Measurements from ENCODE around the gene BTBD18.

The BTBD18 gene, protein sequence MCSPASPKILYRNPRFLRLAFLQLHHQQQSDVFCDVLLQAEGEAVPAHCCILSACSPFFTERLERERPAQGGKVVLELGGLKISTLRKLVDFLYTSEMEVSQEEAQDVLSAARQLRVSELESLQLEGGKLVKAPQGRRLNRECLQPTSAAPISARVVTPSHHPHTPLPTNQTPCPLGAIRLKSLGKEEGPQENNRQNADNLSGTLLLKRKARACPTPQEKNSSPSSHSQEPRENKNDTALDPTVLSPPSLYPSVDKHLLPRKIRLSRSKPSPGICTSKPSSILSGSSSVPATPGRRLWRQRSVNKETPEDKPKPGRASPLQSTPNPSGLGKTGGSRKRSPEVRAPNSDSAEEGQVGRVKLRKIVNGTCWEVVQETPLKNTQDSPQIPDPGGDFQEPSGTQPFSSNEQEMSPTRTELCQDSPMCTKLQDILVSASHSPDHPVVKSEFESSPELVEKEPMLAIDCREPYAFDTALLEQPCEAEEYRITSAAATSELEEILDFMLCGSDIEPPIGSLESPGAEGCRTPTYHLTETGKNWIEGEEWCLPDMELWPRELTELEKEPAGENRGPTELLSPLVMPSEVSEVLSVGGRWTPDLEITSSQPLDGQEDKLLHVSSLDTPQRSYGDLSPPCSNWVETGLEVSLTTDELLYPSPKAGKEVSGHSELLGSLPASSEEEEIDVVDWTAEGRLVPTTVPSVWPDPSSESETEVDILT

DNA sequence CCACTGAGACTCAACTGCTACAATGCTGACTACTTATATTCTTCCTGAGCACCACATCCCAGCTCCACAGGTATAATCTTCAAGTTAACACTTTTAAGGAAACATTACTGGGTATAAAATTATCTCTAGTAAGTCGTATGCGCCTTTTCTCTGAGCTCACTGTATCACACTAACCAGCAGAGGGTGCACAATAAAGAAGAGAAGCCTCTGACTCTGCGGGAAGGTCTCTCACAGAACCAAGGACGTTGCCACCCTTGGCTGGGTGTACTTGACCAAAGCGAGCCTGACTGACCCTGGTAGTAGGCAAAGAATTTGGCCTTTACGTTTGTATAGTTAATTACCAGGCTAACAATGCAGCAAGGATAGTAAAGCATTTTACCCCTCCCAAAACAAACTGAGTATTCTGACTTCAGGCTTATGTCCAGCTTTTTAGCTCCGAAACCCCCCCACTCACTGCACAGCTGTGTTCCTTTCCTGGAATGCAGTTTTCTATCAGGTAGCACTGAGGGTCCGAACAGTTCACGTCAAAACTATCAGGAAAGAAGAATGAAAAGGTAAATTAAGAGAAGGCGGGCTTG is at the start of gene BTBD18:
Gene BTBD18, minus strand, starts transcription at position 144 of the 578 bp plus-strand sequence. CDS start 631 bp downstream, outside the sequence.
- no peak for DNase-seq

- no peak for DNase-seq
Measured at GRCh38 chr11:57801183-57801485, 49.5 kb upstream of the BTBD18 start.

DNA sequence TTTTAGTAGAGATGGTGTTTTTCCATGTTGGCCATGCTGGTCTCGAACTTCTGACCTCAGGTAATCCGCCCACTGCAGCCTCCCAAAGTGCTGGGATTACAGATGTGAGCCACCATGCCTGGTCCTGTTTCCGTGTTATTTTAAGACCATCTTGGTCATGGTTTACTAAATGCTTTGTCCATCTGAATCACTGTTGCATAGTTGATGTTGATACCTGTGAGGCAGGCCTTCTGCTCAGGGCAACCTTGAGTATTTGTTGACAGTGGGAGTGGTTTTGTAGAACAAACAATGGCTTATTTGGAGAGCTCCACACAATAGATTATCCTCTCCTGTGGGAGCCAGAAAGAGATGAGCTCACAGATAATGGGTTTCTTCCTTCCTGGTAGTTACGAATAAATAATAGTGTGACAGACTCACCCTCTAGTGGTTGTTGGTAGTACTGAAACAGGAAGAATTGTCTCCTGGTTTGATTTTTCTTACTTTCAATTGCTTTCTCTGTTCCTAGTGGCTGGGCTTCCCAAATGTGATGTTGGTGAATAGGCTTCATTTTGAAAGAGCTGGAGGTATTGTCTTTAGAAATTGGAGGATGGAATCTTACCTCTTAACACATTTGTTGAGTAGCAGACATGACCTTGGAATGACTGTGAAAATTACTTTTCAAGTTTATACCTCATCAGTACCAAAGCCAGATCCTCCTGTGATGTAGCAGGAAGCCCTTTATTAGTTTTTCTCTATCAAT is 49.0 kb upstream of the BTBD18 start:
- no peak for DNase-seq

GRCh38 chr11:57798905-57799559 is 47.4 kb upstream of the BTBD18 start:
- no peak for DNase-seq

- no peak for DNase-seq
Measured at GRCh38 chr11:57793351-57794115, 41.9 kb upstream of the BTBD18 start.

DNA sequence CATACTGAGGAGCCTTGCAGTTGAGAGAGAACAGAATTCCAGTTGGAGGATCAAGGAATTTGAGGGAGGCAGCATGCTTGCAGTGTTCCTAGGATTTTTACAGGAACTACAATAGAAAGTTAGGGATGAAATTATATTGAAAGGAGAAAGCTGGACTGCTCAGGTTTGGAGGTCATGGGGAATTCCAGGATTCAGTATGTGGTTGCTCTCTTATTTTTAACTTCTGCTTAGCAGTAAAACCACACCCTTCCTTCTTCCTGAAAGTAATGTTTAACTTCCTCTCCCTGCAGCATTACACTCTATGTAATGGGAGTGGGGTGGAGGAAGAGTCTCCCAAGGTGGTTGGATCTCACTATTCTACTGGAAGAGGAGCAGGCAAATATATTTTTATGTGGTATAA is 41.3 kb upstream of the BTBD18 start:
- DNase-seq: no peak

GRCh38 chr11:57792060-57792541 is 40.5 kb upstream of the BTBD18 start:
- no peak for DNase-seq

- no peak for DNase-seq
Measured at GRCh38 chr11:57791321-57792059, 39.9 kb upstream of the BTBD18 start.

DNA sequence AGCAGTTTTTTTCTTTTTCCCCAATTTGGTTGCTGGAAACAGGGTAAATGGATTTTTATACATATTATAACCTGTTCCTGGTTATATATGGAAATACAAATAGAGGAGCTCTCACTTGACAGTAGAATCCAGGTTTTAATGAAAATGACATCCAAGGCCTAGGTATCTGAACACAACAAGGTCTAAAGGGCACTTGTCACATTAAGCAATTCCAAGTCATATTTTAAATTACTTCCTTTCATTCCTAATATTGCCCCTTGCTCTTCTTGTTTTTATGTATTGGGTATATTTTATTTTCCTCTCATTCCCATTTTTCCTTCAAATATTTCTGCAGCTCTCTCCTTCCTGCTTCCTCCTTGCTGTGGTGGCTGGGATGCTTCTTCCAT is 37.1 kb upstream of the BTBD18 start:
- DNase-seq: no peak

DNA sequence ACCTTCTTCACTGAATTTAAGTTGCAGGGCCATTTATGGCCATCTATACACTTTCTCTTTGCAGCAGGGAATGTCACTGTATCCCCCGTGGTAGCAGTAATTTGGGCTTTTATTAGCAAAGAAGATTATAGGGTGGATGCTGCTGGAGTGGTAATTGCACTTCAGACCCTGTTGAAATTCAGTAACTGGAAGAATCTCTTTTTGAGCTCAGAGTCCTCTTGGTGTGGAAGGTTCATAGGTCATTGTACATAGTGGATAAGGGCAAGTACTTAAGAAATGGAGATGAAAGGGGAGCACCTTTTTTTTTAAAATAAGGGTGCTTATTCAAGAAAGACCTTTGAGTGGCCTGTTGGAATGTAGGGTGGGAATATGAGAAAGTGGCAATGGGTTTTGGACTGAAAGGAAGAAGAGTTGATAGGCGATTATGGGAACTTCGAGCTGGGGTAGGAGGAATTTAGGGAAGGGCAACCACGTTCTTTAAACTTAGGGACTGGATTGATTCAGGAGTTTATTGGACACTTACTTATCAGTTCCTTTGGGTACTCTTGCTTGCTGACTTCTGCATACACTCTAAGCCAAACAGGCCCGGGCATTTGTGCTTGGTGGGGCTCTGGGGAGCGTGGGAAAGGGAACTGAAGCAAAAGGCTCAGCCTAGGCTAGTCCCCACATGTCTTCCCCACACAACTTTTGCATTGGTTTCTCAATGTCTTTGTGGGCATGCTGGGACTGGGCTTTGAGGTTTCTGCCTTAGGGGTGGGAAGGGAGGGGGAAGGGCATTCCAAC is 36.5 kb upstream of the BTBD18 start:
- DNase-seq: no peak

DNA sequence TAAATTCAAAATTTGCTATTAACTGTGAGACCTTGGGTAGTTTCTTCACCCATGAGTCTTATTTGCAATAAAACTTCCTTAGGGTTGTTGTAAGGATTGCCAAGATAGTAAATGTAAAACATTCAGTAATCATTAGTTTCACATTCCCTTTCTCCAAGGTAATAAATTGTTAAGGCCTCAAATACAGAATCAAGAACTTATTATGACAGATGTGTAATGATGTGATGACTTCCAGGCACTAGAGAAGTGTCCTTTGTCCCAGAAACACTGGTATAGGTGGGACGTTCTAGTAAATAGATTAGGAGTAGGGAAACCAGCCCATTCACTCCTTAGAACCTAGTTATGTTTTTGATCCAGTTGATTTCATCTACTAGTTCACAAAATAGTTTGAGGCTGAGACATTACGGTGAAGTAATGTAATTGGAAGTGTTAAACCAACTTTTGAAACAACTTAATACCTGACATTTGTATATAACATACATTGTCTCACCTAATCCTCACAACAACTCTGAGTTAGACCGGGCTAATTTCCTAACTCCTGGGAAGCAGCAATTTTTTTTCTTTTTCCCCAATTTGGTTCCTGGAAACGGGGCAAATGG is 35.5 kb upstream of the BTBD18 start:
- DNase-seq: no peak

DNA sequence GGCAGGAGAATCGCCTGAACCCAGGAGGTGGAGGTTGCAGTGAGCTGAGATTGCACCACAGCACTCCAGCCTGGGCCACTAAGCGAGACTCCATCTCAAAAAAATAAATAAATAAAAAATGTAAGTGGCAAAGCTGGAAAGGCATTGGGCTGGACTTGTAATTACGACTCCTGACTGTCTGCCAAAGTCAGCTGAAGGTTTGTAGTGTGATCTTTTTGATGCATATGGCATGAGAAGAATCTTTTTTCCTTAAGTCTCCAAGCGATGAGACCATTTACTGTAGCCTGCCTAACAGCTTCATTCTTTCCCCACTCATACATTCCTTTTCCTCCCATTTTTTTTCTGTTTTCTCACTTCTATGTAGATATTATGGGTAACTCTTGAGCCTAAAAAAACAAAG is 34.8 kb upstream of the BTBD18 start:
- DNase-seq: no peak

GRCh38 chr11:57785072-57785471 is 33.5 kb upstream of the BTBD18 start:
- no peak for DNase-seq

DNA sequence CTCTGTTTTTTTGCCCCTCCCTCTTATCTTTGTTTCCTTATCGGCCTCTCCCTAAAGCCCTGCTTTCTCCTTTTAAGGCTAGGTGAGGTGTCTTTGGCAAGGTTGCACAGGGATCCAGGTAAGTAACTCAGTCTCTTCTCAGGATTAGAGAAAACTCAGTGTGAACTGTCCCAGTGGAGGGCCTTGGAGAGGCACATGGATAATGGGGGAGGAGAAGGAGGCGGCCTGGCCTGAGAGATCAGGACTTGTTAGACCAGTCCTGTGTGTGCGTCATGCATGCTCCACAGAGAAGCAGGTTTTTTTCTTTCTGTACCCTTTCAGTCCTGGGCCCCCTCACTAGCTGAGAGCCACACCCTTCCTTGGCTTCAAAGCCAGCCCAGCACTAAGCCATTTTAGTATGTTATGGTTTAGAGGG is 29.9 kb upstream of the BTBD18 start:
- DNase-seq: no peak

DNA sequence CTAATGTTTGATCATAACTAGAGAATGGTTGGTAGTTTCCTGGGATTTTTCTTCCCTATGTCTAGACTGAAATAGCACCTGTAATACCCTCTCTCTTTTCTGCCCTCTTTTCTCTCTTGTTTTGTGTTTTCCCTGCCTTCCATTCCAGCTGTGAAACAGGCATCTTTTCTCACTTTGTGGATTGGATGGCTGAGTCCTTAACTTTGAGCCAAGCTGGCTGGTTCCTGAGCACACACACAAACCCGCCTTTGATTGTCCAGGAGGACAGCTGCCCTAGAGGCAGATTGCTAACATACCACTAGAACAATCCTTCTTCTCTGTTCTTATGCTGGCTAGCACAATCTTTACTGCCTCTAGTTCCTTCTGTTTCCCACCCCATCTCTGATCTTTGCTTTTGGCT is 27.7 kb upstream of the BTBD18 start:
- DNase-seq: no peak

DNA sequence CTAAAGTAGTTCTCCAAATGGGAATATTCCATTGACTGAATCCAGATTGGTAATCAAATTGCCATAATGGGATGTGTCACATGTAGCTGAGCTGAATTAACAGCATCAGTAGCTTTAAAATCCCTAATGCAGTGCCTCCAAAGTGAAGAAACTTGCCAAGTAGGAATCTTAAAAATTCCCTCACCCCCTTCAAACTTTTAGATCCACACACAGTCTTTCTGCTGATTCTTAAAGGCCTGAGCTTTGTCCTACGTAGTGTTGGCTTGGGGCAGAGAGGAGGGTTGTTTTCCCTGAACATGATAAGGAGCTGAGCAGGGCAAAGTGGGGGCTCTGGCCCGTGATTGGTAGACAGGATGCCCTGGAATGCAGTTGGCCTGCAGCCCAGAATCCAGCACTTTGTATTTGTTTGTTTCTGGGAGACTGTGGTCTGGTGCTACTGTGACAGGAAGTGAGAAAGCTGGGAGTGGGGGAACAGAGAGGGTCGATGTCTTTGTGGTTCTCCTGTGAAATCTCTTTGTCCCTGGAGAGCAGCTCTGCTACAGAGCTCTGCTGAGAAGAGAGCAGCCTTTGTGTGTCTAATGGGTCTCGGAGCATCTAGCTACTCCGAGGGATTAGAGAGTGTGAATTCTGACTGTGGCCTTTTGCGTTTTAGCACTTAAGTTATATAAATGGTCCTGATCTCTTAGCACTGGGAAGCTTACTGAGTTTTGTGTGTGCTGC is 26.9 kb upstream of the BTBD18 start:
- DNase-seq: peak; percentile 8

- no peak for DNase-seq
Measured at GRCh38 chr11:57777969-57778317, 26.3 kb upstream of the BTBD18 start.

DNA sequence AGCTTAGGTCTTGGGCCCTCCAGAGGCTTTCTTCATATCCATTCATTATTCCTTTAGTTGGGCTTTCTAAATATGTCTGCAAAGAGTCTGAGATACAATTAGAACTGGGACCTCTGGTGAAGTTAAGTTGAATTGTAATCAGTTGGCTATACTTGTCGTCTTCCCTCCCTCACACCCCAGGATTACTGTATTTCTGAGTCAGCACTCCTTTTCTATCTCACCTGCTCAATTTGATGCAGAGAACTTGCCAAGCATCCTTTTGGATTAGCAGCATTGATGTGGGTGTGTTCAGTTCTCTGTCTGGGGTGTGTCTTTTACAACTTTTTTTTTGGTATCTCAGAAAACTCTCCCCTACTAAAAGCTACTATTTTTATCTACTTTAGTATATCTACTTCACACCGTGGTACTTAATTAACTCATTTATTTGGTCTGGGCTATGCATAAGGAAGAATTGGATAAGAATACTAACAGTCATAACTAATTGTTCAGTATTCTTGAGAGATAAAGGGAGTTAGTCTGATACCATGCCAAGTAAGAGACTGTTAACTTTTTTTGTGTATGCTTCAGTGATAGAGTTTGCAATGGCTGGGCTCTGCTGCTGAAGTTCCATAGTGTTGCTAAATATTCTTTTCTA is 25.1 kb upstream of the BTBD18 start:
- no peak for DNase-seq

GRCh38 chr11:57776031-57776521 is 24.5 kb upstream of the BTBD18 start:
- no peak for DNase-seq

All from GOT3 (cell line).